Loucy (cell line): ENCODE measurements around the gene TSPEAR.
"Not testable (repeated sequence)": the region's sequence is repeated elsewhere in the genome, so short reads cannot be mapped to it uniquely, and the experiment has no call there.

Experiments used
- H2AFZ ChIP-seq: fragments of 200-600 bp; sonication (generic); 2 replicates; pipeline ENCODE4 v1.6.0; 2016; ENCODE audit warnings: antibody characterized with exemption, mild to moderate bottlenecking, low read length, moderate library complexity
- H3F3A ChIP-seq: fragments of 200-600 bp; 2 replicates; pipeline ENCODE4 v1.6.0; 2016; ENCODE audit warnings: antibody characterized with exemption, low read depth, mild to moderate bottlenecking
- H3K27me3 ChIP-seq: fragments of 200-600 bp; sonication (generic); 2 replicates; pipeline ENCODE4 v1.6.1; 2014; ENCODE audit warnings: low read length, mild to moderate bottlenecking; ENCODE audit not compliant: insufficient read depth, poor library complexity, severe bottlenecking
- H3K36me3 ChIP-seq: fragments of 200-600 bp; sonication (generic); 2 replicates; pipeline ENCODE4 v1.6.1; 2016; ENCODE audit warnings: low read length; ENCODE audit not compliant: insufficient read depth
- H3K4me1 ChIP-seq: fragments of 200-600 bp; sonication (generic); 2 replicates; pipeline ENCODE4 v1.5.1; 2014; ENCODE audit warnings: low read length, mild to moderate bottlenecking; ENCODE audit not compliant: insufficient read depth, poor library complexity, severe bottlenecking
- H3K4me2 ChIP-seq: fragments of 200-600 bp; sonication (generic); 2 replicates; pipeline ENCODE4 v1.6.0; 2014; ENCODE audit warnings: antibody characterized with exemption, low read length, low read depth, mild to moderate bottlenecking; ENCODE audit not compliant: poor library complexity, severe bottlenecking
- H3K4me3 ChIP-seq: fragments of 200-600 bp; sonication (generic); 2 replicates; pipeline ENCODE4 v1.5.1; 2014; ENCODE audit warnings: low read length, mild to moderate bottlenecking, mixed read lengths; ENCODE audit not compliant: poor library complexity, severe bottlenecking
- H3K79me2 ChIP-seq: fragments of 200-600 bp; sonication (generic); 2 replicates; pipeline ENCODE4 v1.6.1; 2014; ENCODE audit warnings: low read length; ENCODE audit not compliant: insufficient read depth
- H3K9ac ChIP-seq: fragments of 200-600 bp; sonication (generic); 2 replicates; pipeline ENCODE4 v1.6.0; 2014; ENCODE audit warnings: mild to moderate bottlenecking, low read depth, low read length, moderate library complexity; ENCODE audit not compliant: poor library complexity, severe bottlenecking
- H3K9me2 ChIP-seq: fragments of 200-600 bp; sonication (generic); replicated peaks from 2 replicates; pipeline ENCODE4 v1.6.1; 2016; ENCODE audit warnings: low read depth, low read length, mixed read lengths
- H3K9me3 ChIP-seq: fragments of 200-600 bp; sonication (generic); 2 replicates; pipeline ENCODE4 v1.6.1; 2014; ENCODE audit warnings: mild to moderate bottlenecking, antibody characterized with exemption, low read length, low read depth; ENCODE audit not compliant: insufficient read depth
- H4K20me1 ChIP-seq: fragments of 200-600 bp; sonication (generic); 2 replicates; pipeline ENCODE4 v1.6.0; 2014; ENCODE audit warnings: antibody characterized with exemption, low read length, mild to moderate bottlenecking; ENCODE audit not compliant: insufficient read depth, poor library complexity, severe bottlenecking
- CTCF ChIP-seq: fragments of 200-600 bp; sonication (generic); conservative IDR thresholded peaks from 2 replicates; pipeline ENCODE4 v1.5.1; 2014; ENCODE audit warnings: mild to moderate bottlenecking, antibody characterized with exemption, low read length
- EZH2phosphoT487 ChIP-seq: fragments of 200-600 bp; IDR thresholded peaks from 2 replicates; pipeline ENCODE4 v1.6.1; 2018; ENCODE audit warnings: antibody characterized with exemption, mild to moderate bottlenecking, moderate library complexity, borderline replicate concordance

Gene TSPEAR

GRCh38 chr21:44700101-44701022 is 11.0 kb downstream of the TSPEAR start:
- no peaks in the 10 kb centered on the region for H3K36me3 ChIP-seq
- H3K27me3 ChIP-seq, result no peaks in the 10 kb centered on the region
- no peaks in the 10 kb centered on the region for H3K79me2 ChIP-seq
- H3K4me3 ChIP-seq, result no peak overlapping the region
- no peaks in the 10 kb centered on the region for H3K9me3 ChIP-seq
- H2AFZ ChIP-seq, result no peak overlapping the region
- H3K4me2 ChIP-seq, result no peak overlapping the region
- no peak overlapping the region for H3K9ac ChIP-seq
- H3K4me1 ChIP-seq, result no peaks in the 10 kb centered on the region
- no peaks in the 10 kb centered on the region for H3K9me2 ChIP-seq
- TF ChIP-seq EZH2phosphoT487, result no peak
- TF ChIP-seq CTCF, result no peak
- H3F3A ChIP-seq, result no peaks in the 10 kb centered on the region
- no peaks in the 10 kb centered on the region for H4K20me1 ChIP-seq

DNA sequence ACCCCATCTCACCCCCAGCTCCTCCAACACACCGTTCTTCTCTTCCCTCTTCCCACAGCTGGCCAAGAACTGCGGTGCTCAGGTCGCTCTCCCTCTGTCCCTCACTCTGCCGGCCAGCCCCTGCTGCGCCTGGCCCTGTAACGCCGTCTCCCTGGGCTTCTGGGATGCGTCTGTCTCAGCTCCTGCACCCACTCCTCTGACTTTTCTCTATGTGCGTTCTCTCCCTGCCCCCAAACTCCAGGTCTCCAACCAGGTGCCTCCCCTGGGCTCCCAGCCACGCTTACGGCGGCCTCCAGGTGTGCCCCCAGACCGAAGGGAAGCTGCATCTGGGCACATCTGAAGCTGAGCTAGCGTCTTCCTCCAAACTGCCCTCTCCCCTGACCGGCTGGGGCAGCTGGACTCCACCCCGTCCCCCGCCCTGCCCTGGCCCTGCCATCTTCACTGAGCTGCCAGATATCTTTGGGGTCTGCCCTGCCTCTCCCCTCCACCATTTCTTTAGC is 11.8 kb downstream of the TSPEAR start:
- no peaks in the 10 kb centered on the region for H3K79me2 ChIP-seq
- TF ChIP-seq CTCF (no peak), EZH2phosphoT487 (no peak)

GRCh38 chr21:44697811-44698734 is 13.3 kb downstream of the TSPEAR start:
- H4K20me1 ChIP-seq, result no peaks in the 10 kb centered on the region
- H3K4me1 ChIP-seq, result no peaks in the 10 kb centered on the region
- no peaks in the 10 kb centered on the region for H3F3A ChIP-seq
- no peak overlapping the region for H3K9ac ChIP-seq
- H3K4me2 ChIP-seq, result no peak overlapping the region
- no peaks in the 10 kb centered on the region for H3K36me3 ChIP-seq
- H3K9me2 ChIP-seq, result no peaks in the 10 kb centered on the region
- no peak overlapping the region for H3K4me3 ChIP-seq
- no peaks in the 10 kb centered on the region for H3K9me3 ChIP-seq
- H3K79me2 ChIP-seq, result no peaks in the 10 kb centered on the region
- TF ChIP-seq CTCF (no peak), EZH2phosphoT487 (no peak)
- H2AFZ ChIP-seq, result no peak overlapping the region
- no peaks in the 10 kb centered on the region for H3K27me3 ChIP-seq

More for the DNA sequence above, 11.8 kb downstream of the TSPEAR start:
- H3K4me2 ChIP-seq, result no peak overlapping the region
- H3K4me1 ChIP-seq, result no peaks in the 10 kb centered on the region
- H3K9ac ChIP-seq, result no peak overlapping the region
- no peaks in the 10 kb centered on the region for H4K20me1 ChIP-seq
- no peaks in the 10 kb centered on the region for H3K9me3 ChIP-seq
- no peaks in the 10 kb centered on the region for H3F3A ChIP-seq
- no peaks in the 10 kb centered on the region for H3K27me3 ChIP-seq
- no peak overlapping the region for H3K4me3 ChIP-seq
- H3K9me2 ChIP-seq, result no peaks in the 10 kb centered on the region
- H3K36me3 ChIP-seq, result no peaks in the 10 kb centered on the region
- no peak overlapping the region for H2AFZ ChIP-seq

DNA sequence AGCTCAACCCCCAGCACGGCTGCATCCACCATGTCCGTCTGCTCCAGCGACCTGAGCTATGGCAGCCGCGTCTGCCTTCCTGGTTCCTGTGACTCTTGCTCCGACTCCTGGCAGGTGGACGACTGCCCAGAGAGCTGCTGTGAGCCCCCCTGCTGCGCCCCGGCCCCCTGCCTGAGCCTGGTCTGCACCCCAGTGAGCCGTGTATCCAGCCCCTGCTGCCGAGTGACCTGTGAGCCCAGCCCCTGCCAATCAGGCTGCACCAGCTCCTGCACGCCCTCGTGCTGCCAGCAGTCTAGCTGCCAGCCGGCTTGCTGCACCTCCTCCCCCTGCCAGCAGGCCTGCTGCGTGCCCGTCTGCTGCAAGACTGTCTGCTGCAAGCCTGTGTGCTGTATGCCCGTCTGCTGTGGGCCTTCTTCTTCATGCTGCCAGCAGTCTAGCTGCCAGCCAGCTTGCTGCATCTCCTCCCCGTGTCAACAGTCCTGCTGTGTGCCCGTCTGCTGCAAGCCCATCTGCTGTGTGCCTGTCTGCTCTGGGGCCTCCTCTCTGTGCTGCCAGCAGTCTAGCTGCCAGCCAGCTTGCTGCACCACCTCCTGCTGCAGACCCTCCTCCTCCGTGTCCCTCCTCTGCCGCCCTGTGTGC is 14.1 kb downstream of the TSPEAR start, which contains the start of gene KRTAP10-12:
Gene KRTAP10-12, plus strand, starts transcription at position 1 of the 639 bp plus-strand sequence. Its CDS starts 30 bp downstream, at position 31.
- H3K9me3 ChIP-seq, H2AFZ ChIP-seq, H3K9me2 ChIP-seq, H3K4me2 ChIP-seq, H3K36me3 ChIP-seq, H3K4me1 ChIP-seq, H3K4me3 ChIP-seq, H3F3A ChIP-seq, H3K27me3 ChIP-seq, H3K9ac ChIP-seq, H3K79me2 ChIP-seq, H4K20me1 ChIP-seq: not testable (repeated sequence)
